ENCODE data around the gene LDLRAP1. TPM values are rescaled to one million over a fixed set of nuclear protein-coding genes. Genes with fewer than 3 reads are reported as not detected.
A peak's percentile ranks its signal among the peaks of the same experiment; 100 is the strongest.
"Not testable (repeated sequence)": the region's sequence is repeated elsewhere in the genome, so short reads cannot be mapped to it uniquely, and the experiment has no call there.

LDLRAP1 gene
- total RNA-seq, 1 experiment from 2014 or later, result 14.5 TPM

DNA sequence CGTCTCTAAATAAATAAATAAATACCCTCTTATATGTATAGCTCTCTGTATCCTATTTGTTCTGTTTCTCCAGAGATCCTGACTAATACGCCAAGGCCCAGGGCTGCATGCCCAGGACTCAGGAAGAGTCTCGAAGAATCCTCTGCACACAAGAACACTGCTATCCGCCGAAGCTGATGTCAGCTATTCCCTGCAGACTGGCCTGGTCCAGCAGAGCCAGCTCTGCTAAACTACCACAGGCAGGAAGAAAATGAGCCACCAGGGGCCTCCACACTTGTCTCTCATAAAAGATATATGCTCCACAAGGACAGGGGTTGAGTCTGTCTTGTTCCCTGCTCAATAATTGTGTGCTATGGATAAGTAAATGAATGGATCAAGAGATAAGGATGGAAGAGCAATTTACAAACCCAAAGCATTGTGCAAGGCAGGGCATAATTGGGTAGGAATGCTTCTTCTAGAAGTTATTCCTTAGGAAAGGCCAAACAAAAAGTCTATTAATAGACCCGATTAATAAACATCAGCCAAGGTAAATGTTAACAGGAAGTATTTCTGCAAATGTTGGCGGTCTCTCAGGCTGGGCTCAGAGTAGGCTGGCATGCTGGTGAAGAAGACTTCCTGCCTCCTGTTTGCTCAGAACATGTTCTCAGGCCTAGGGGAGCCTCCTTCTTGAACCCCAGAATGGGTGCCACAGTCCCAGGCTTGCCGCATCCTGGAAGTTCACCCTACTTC lies 46.9 kb downstream of the LDLRAP1 start:
- intact Hi-C loops (cut with micrococcal nuclease; ENCODE audit: unreplicated experiment), result no loop called here
- Histone ChIP-seq H3K36me3 (ENCODE audit: control insufficient read depth, insufficient read depth, low read length) (no peaks in the 10 kb centered on the region), H3K4me1 (peaks cover 27% of the 10 kb centered on the region), H3K4me3 (ENCODE audit: low read depth, low read length) (no peak overlapping the region), H3K9me3 (no peaks in the 10 kb centered on the region), H3K27me3 (replicated peaks; ENCODE audit: control insufficient read depth, insufficient read depth, low read length) (no peaks in the 10 kb centered on the region)
- no TSS peak for BruUV-seq (replicated peaks)
- Mint-ChIP-seq H3K9me3 (ENCODE audit: unreplicated experiment) (no peaks in the 10 kb centered on the region), H3K36me3 (ENCODE audit: insufficient read depth, unreplicated experiment) (no peaks in the 10 kb centered on the region), H3K4me1 (ENCODE audit: low read depth, unreplicated experiment) (peaks cover 18% of the 10 kb centered on the region), H3K27ac (ENCODE audit: unreplicated experiment) (no peak overlapping the region), H3K27me3 (ENCODE audit: insufficient read depth, unreplicated experiment) (no peaks in the 10 kb centered on the region), H3K4me3 (ENCODE audit: unreplicated experiment) (no peak overlapping the region)
- TF ChIP-seq, protein P1, sequence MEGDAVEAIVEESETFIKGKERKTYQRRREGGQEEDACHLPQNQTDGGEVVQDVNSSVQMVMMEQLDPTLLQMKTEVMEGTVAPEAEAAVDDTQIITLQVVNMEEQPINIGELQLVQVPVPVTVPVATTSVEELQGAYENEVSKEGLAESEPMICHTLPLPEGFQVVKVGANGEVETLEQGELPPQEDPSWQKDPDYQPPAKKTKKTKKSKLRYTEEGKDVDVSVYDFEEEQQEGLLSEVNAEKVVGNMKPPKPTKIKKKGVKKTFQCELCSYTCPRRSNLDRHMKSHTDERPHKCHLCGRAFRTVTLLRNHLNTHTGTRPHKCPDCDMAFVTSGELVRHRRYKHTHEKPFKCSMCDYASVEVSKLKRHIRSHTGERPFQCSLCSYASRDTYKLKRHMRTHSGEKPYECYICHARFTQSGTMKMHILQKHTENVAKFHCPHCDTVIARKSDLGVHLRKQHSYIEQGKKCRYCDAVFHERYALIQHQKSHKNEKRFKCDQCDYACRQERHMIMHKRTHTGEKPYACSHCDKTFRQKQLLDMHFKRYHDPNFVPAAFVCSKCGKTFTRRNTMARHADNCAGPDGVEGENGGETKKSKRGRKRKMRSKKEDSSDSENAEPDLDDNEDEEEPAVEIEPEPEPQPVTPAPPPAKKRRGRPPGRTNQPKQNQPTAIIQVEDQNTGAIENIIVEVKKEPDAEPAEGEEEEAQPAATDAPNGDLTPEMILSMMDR (IDR thresholded peaks at IDR 0.05; ENCODE audit: insufficient read depth in 1 of 2, low read depth in 1 of 2, low read length in 1 of 2, severe bottlenecking in 1 of 2, unreplicated experiment in 1 of 2), result no peak
- DNase-seq, result peak in 1 of 2 experiments; percentile 23
- POLR2A ChIA-PET, result no interaction called here
- CTCF ChIA-PET, result interaction anchor here (0.5 to 1.1 kb wide), 4 partner anchors 10 to 210 kb away, joined by 3 to 5 read pairs (median 5); partner anchors contain the start of gene SELENON

DNA sequence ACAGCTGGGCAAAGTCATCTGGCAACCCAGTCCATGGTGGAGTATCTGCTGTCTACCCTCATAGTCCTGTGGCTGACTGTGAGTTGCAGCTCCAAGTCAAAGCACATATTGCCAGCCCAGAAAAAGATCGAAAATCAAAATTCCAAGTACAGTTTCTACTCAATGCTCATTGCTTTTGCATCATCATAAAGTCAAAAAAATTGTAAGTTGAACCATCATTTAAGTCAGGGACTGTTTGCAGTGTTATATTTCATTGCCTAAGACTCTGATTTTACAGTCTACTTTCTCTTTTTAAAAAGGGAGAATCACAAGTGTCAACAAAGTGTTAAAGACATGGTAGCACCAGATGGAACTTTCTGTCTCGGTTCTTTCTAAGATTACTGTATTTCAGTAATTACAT lies 50.5 kb downstream of the LDLRAP1 start:
- H3K36me3 Mint-ChIP-seq (ENCODE audit: insufficient read depth, unreplicated experiment), result no peaks in the 10 kb centered on the region
- intact Hi-C loops (cut with micrococcal nuclease; ENCODE audit: unreplicated experiment), result no loop called here
- H3K4me3 Mint-ChIP-seq (ENCODE audit: unreplicated experiment), result no peak overlapping the region
- no peak overlapping the region for H3K27ac Mint-ChIP-seq (ENCODE audit: unreplicated experiment)
- Histone ChIP-seq H3K4me1 (peaks cover 2% of the 10 kb centered on the region), H3K9me3 (no peaks in the 10 kb centered on the region), H3K4me3 (ENCODE audit: low read depth, low read length) (no peak overlapping the region), H3K27me3 (replicated peaks; ENCODE audit: control insufficient read depth, insufficient read depth, low read length) (no peaks in the 10 kb centered on the region), H3K36me3 (ENCODE audit: control insufficient read depth, insufficient read depth, low read length) (no peaks in the 10 kb centered on the region)
- H3K27me3 Mint-ChIP-seq (ENCODE audit: insufficient read depth, unreplicated experiment), result no peaks in the 10 kb centered on the region
- TF ChIP-seq, protein P1 (IDR thresholded peaks at IDR 0.05; ENCODE audit: insufficient read depth in 1 of 2, low read depth in 1 of 2, low read length in 1 of 2, severe bottlenecking in 1 of 2, unreplicated experiment in 1 of 2), result no peak
- H3K9me3 Mint-ChIP-seq (ENCODE audit: unreplicated experiment), result peaks cover 14% of the 10 kb centered on the region
- H3K4me1 Mint-ChIP-seq (ENCODE audit: low read depth, unreplicated experiment), result peaks cover 2% of the 10 kb centered on the region
- no TSS peak for BruUV-seq (replicated peaks)
- ChIA-PET CTCF (interaction anchor here (0.5 to 0.7 kb wide), 2 partner anchors 40 to 249 kb away, joined by 3 to 4 read pairs; no protein-coding TSS in a partner anchor), POLR2A (no interaction called here)
- DNase-seq, result no peak

DNA sequence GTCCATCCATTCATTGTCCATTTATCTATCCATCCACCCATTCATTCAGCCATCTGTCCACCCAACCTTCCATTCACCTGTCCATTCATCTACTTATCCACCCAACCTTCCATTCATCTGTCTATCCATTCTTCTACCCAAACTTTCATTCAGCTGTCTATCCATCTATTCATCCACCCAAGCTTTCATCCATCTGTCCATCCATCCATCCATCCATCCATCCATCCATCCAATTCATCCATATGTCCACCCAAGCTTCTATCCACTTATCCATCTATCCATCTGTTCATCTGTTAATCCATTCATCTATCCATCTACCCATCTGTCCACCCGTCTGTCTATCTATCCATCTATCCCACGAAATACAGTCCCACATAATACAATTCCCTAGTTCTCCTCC lies 51.6 kb downstream of the LDLRAP1 start:
- Mint-ChIP-seq H3K36me3 (ENCODE audit: insufficient read depth, unreplicated experiment) (no peaks in the 10 kb centered on the region), H3K27me3 (ENCODE audit: insufficient read depth, unreplicated experiment) (no peaks in the 10 kb centered on the region), H3K27ac (ENCODE audit: unreplicated experiment) (no peak overlapping the region), H3K4me1 (ENCODE audit: low read depth, unreplicated experiment) (no peaks in the 10 kb centered on the region), H3K9me3 (ENCODE audit: unreplicated experiment) (peaks cover 25% of the 10 kb centered on the region), H3K4me3 (ENCODE audit: unreplicated experiment) (no peak overlapping the region)
- POLR2A ChIA-PET, result no interaction called here
- no peaks in the 10 kb centered on the region for H3K27me3 ChIP-seq (replicated peaks; ENCODE audit: control insufficient read depth, insufficient read depth, low read length)
- no peak overlapping the region for H3K4me3 ChIP-seq (ENCODE audit: low read depth, low read length)
- no peak for DNase-seq
- intact Hi-C loops (cut with micrococcal nuclease; ENCODE audit: unreplicated experiment), result no loop called here
- TF ChIP-seq, protein P1 (IDR thresholded peaks at IDR 0.05; ENCODE audit: insufficient read depth in 1 of 2, low read depth in 1 of 2, low read length in 1 of 2, severe bottlenecking in 1 of 2, unreplicated experiment in 1 of 2), result no peak
- H3K36me3 ChIP-seq (ENCODE audit: control insufficient read depth, insufficient read depth, low read length), result no peaks in the 10 kb centered on the region
- H3K4me1 ChIP-seq, result no peaks in the 10 kb centered on the region
- no TSS peak for BruUV-seq (replicated peaks)
- no peaks in the 10 kb centered on the region for H3K9me3 ChIP-seq
- CTCF ChIA-PET, result no interaction called here

DNA sequence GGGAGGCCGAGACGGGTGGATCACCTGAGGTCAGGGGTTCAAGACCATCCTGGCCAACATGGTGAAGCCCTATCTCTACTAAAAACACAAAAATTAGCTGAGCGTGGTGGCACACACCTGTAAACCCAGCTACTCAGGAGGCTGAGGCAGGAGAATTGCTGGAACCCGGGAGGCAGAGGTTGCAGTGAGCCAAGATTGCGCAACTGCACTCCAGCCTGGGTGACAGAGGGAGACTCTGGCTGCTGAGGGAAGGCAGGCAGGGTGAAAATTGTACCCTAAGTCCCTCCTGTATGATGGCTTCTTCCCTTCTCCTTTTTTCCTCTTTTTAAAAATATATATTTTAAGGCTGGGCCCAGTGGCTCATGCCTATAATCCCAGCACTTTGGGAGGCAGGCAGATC lies 53.2 kb downstream of the LDLRAP1 start:
- not testable (repeated sequence) for BruUV-seq (replicated peaks)

More for the DNA sequence above, 53.2 kb downstream of the LDLRAP1 start:
- DNase-seq; H3K27me3 ChIP-seq (replicated peaks; ENCODE audit: control insufficient read depth, insufficient read depth, low read length); H3K4me1 ChIP-seq; H3K9me3 ChIP-seq; intact Hi-C loops (cut with micrococcal nuclease; ENCODE audit: unreplicated experiment); H3K4me1 Mint-ChIP-seq (ENCODE audit: low read depth, unreplicated experiment); CTCF ChIA-PET; H3K4me3 Mint-ChIP-seq (ENCODE audit: unreplicated experiment); H3K36me3 ChIP-seq (ENCODE audit: control insufficient read depth, insufficient read depth, low read length); H3K27ac Mint-ChIP-seq (ENCODE audit: unreplicated experiment); H3K36me3 Mint-ChIP-seq (ENCODE audit: insufficient read depth, unreplicated experiment); POLR2A ChIA-PET; H3K27me3 Mint-ChIP-seq (ENCODE audit: insufficient read depth, unreplicated experiment); H3K4me3 ChIP-seq (ENCODE audit: low read depth, low read length): not testable (repeated sequence)
- peaks cover 25% of the 10 kb centered on the region for H3K9me3 Mint-ChIP-seq (ENCODE audit: unreplicated experiment)

Data from Caco-2 (cell line).